HCT116 (cell line): Measurements from ENCODE around the gene EWSR1.

Experiments
- ATF3 ChIP-seq: IDR thresholded peaks from 2 replicates; pipeline ENCODE4 v1.6.1; 2012
- CTCF ChIP-seq, 3 experiments: fragments of 200-600 bp in 1 of 3; sonication (generic) in 1 of 3; IDR thresholded peaks in 2 of 3; conservative IDR thresholded peaks in 1 of 3; 2 replicates each; pipeline ENCODE4 v1.5.1; 2012 to 2017; ENCODE audit warnings: low read depth in 2 of 3, low read length in 2 of 3, antibody characterized with exemption in 1 of 3, borderline replicate concordance in 1 of 3, control low read depth in 1 of 3, mild to moderate bottlenecking in 1 of 3, mixed read lengths in 1 of 3, mixed run types in 1 of 3, moderate library complexity in 1 of 3; ENCODE audit not compliant: insufficient read depth in 1 of 3
- EZH2 ChIP-seq: fragments of 200-600 bp; sonication (generic); IDR thresholded peaks from 2 replicates; pipeline ENCODE4 v1.6.1; 2017; ENCODE audit warnings: antibody characterized with exemption, mixed run types
- EZH2phosphoT487 ChIP-seq: fragments of 200-600 bp; IDR thresholded peaks from 2 replicates; pipeline ENCODE4 v1.6.1; 2018; ENCODE audit warnings: antibody characterized with exemption, borderline replicate concordance
- FOSL1 ChIP-seq: IDR thresholded peaks from 2 replicates; pipeline ENCODE4 v1.6.1; 2012; ENCODE audit warnings: low read depth
- JUND ChIP-seq: IDR thresholded peaks from 2 replicates; pipeline ENCODE4 v1.6.1; 2012
- POLR2A ChIP-seq: IDR thresholded peaks from 2 replicates; pipeline ENCODE4 v1.7.0; 2011; ENCODE audit warnings: borderline replicate concordance; ENCODE audit not compliant: insufficient read depth, insufficient read length; ENCODE audit errors: extremely low read depth
- POLR2AphosphoS5 ChIP-seq: IDR thresholded peaks from 2 replicates; pipeline ENCODE4 v1.6.1; 2011; ENCODE audit warnings: mild to moderate bottlenecking, low read depth, low read length, moderate library complexity
- RAD21 ChIP-seq: IDR thresholded peaks from 2 replicates; pipeline ENCODE4 v1.6.1; 2012; ENCODE audit warnings: low read depth, mild to moderate bottlenecking
- REST ChIP-seq: IDR thresholded peaks from 2 replicates; pipeline ENCODE4 v1.6.1; 2012; ENCODE audit warnings: low read depth
- TCF7L2 ChIP-seq: IDR thresholded peaks from 2 replicates; pipeline ENCODE4 v1.7.0; 2011; ENCODE audit warnings: borderline replicate concordance, inconsistent platforms; ENCODE audit not compliant: insufficient read depth, insufficient read length; ENCODE audit errors: extremely low read depth
- YY1 ChIP-seq: IDR thresholded peaks from 2 replicates; pipeline ENCODE4 v1.6.1; 2011; ENCODE audit warnings: low read length, low read depth, moderate library complexity, mild to moderate bottlenecking; ENCODE audit not compliant: insufficient replicate concordance; ENCODE audit errors: extremely low read depth

GRCh38 chr22:29310863-29311339 lies 42.8 kb downstream of the EWSR1 start:
- TF ChIP-seq POLR2A, result no peak
- TF ChIP-seq EZH2, result no peak
- no peak for TF ChIP-seq TCF7L2
- TF ChIP-seq CTCF (IDR thresholded peaks at IDR 0.05 in 2 of 3, conservative IDR thresholded peaks at IDR 0.05 in 1 of 3; ENCODE audit: borderline replicate concordance in 1 of 3, insufficient read depth in 1 of 3, low read depth in 2 of 3, low read length in 2 of 3), result no peak
- TF ChIP-seq POLR2AphosphoS5, result 0 out of 2 replicates have a peak, but pooled peaks have one; percentile 23
- peak; percentile 49; the same call in 1 of the 2 replicates for TF ChIP-seq FOSL1
- no peak; the same call in none of the 2 replicates for TF ChIP-seq JUND
- no peak for TF ChIP-seq EZH2phosphoT487
- TF ChIP-seq YY1, result no peak
- no peak for TF ChIP-seq RAD21
- TF ChIP-seq ATF3, result no peak
- no peak for TF ChIP-seq REST
